HepG2 (cell line): Measurements from ENCODE around the gene FGF2. TPM values are rescaled to one million over a fixed set of nuclear protein-coding genes. Genes with fewer than 3 reads are reported as not detected.

Source experiments
- ATAC-seq: fragments of 200-7000 bp; cut with Tn5 transposase; 3 replicates; pipeline ENCODE4 v1.9.1; 2020; ENCODE audit warnings: mild to moderate bottlenecking, moderate library complexity
- BruUV-seq: library from RNA; stranded (reverse); fragments of 400-500 nt; replicated peaks from 2 replicates; lab custom pipeline; 2021; lab: Mats Ljungman, UMichigan
- CTCF ChIA-PET: fragments of 300-600 bp; formaldehyde crosslinking; extraction: SDS; loops from one replicate; lab custom pipeline; 2021; ENCODE audit warnings: low total read pairs, inconsistent platforms, low intra/inter-chr PET ratio; lab: Yijun Ruan, JAX
- POLR2A ChIA-PET: fragments of 350-600 bp; sonication (Branson Sonifier 250); formaldehyde crosslinking; loops from one replicate; lab custom pipeline; 2020; ENCODE audit warnings: antibody characterized with exemption, inconsistent platforms; lab: Yijun Ruan, JAX
- DNase-seq: peaks from one replicate; pipeline ENCODE4 v3.0.0-alpha.2; 2015; ENCODE audit warnings: low spot score
- FAIRE-seq: peaks from 3 replicates; lab custom pipeline; 2011; peaks lifted over from hg19 to GRCh38; lab: Jason Lieb, UNC
- H2AFZ ChIP-seq: one replicate; pipeline ENCODE4 v1.6.1; 2011; ENCODE audit warnings: low read length, inconsistent platforms
- H3K27ac ChIP-seq: fragments of 300-600 bp; 3 replicates; pipeline ENCODE4 v1.8.0; 2011; ENCODE audit warnings: mixed run types, mild to moderate bottlenecking, mixed read lengths, low read length, inconsistent platforms; ENCODE audit not compliant: insufficient read depth; ENCODE audit errors: extremely low read length
- H3K27me3 ChIP-seq, 2 experiments: fragments of 200-600 bp in 1 of 2; 2 replicates in 1 of 2; 3 replicates in 1 of 2; pipeline versions ENCODE4 v1.6.0 to v1.8.0; 2011; ENCODE audit warnings: low read length in 2 of 2, mild to moderate bottlenecking in 2 of 2, moderate library complexity in 2 of 2, inconsistent platforms in 1 of 2; ENCODE audit not compliant: insufficient read depth in 2 of 2, control insufficient read depth in 1 of 2
- H3K36me3 ChIP-seq, 2 experiments: fragments of 200-600 bp in 1 of 2; replicated peaks in 1 of 2; 2 replicates in 1 of 2; 3 replicates in 1 of 2; pipeline versions ENCODE4 v1.5.1 to v1.8.0; 2011; ENCODE audit warnings: low read length in 2 of 2, inconsistent platforms in 1 of 2; ENCODE audit not compliant: insufficient read depth in 2 of 2, control insufficient read depth in 1 of 2
- H3K4me1 ChIP-seq: 2 replicates; pipeline ENCODE4 v1.5.1; 2012; ENCODE audit warnings: low read length, inconsistent platforms; ENCODE audit not compliant: insufficient read depth
- H3K4me2 ChIP-seq: 2 replicates; pipeline ENCODE4 v1.6.0; 2011; ENCODE audit warnings: low read depth, low read length, inconsistent platforms
- H3K4me3 ChIP-seq, 3 experiments: fragments of 200-600 bp in 1 of 3; sonication (generic), shearing (Covaris generic) in 1 of 3; replicated peaks in 1 of 3; 2 replicates each; pipeline ENCODE4 v1.5.1; 2011 to 2016; ENCODE audit warnings: low read length in 3 of 3, inconsistent platforms in 2 of 3, low read depth in 2 of 3, mild to moderate bottlenecking in 2 of 3, control low read depth in 1 of 3, mixed read lengths in 1 of 3; ENCODE audit not compliant: insufficient read depth in 1 of 3
- H3K79me2 ChIP-seq: one replicate; pipeline ENCODE4 v1.6.1; 2011; ENCODE audit warnings: low read length, inconsistent platforms; ENCODE audit not compliant: insufficient read depth
- H3K9ac ChIP-seq: 2 replicates; pipeline ENCODE4 v1.6.0; 2011; ENCODE audit warnings: mild to moderate bottlenecking, low read depth, low read length, inconsistent platforms; ENCODE audit not compliant: insufficient read depth
- H3K9me3 ChIP-seq: 2 replicates; pipeline ENCODE4 v1.5.1; 2012; ENCODE audit warnings: mild to moderate bottlenecking, low read length
- H4K20me1 ChIP-seq: 2 replicates; pipeline ENCODE4 v1.6.0; 2011; ENCODE audit warnings: inconsistent platforms, mild to moderate bottlenecking, low read length, moderate library complexity; ENCODE audit not compliant: insufficient read depth
- HOXA5 ChIP-seq: sonication (generic); formaldehyde crosslinking; IDR thresholded peaks from 2 replicates; pipeline ENCODE4 v1.4.0; 2020; ENCODE audit warnings: missing genetic modification reagents
- KAT8 ChIP-seq: IDR thresholded peaks from 2 replicates; pipeline ENCODE4 v1.6.1; 2016; ENCODE audit warnings: missing genetic modification reagents, missing compliant biosample characterization
- KDM6A ChIP-seq: IDR thresholded peaks from 2 replicates; pipeline ENCODE4 v1.6.1; 2016; ENCODE audit warnings: low read depth
- MIXL1 ChIP-seq: IDR thresholded peaks from 2 replicates; pipeline ENCODE4 v1.6.1; 2016
- MXD4 ChIP-seq: IDR thresholded peaks from 2 replicates; pipeline ENCODE4 v1.6.1; 2016; ENCODE audit warnings: mild to moderate bottlenecking, missing biosample characterization, missing genetic modification reagents
- MYPOP ChIP-seq: sonication (generic); formaldehyde crosslinking; IDR thresholded peaks from 2 replicates; pipeline ENCODE4 v1.8.1; 2023; ENCODE audit warnings: mild to moderate bottlenecking, moderate library complexity, missing genetic modification reagents
- NR2F6 ChIP-seq, 2 experiments: IDR thresholded peaks; 2 replicates each; pipeline ENCODE4 v1.6.1; 2016; ENCODE audit warnings: antibody characterized with exemption in 1 of 2, mild to moderate bottlenecking in 1 of 2
- NRL ChIP-seq: sonication (generic); formaldehyde crosslinking; IDR thresholded peaks from 2 replicates; pipeline ENCODE4 v1.5.0; 2020; ENCODE audit warnings: missing genetic modification reagents, mild to moderate bottlenecking, moderate library complexity, borderline replicate concordance
- POLR2A ChIP-seq, 2 experiments: IDR thresholded peaks; 2 replicates each; pipeline ENCODE4 v1.6.1; 2011; ENCODE audit warnings: low read depth in 2 of 2, low read length in 2 of 2, mild to moderate bottlenecking in 1 of 2, moderate library complexity in 1 of 2; ENCODE audit not compliant: insufficient read depth in 1 of 2
- RXRB ChIP-seq: IDR thresholded peaks from 2 replicates; pipeline ENCODE4 v1.6.1; 2016; ENCODE audit warnings: borderline replicate concordance, missing genetic modification reagents, missing compliant biosample characterization
- SAP130 ChIP-seq: IDR thresholded peaks from 2 replicates; pipeline ENCODE4 v1.6.1; 2016; ENCODE audit warnings: low read depth
- TBX3 ChIP-seq: fragments of 450-650 bp; IDR thresholded peaks from 2 replicates; pipeline ENCODE4 v1.6.1; 2017; ENCODE audit warnings: antibody characterized with exemption, mild to moderate bottlenecking, inconsistent platforms, borderline replicate concordance
- ZNF160 ChIP-seq: sonication (generic); formaldehyde crosslinking; IDR thresholded peaks from 2 replicates; pipeline ENCODE4 v1.8.0; 2022; ENCODE audit warnings: mild to moderate bottlenecking, inconsistent platforms, missing genetic modification reagents
- ZNF335 ChIP-seq: sonication (generic); formaldehyde crosslinking; IDR thresholded peaks from 2 replicates; pipeline ENCODE4 v1.4.0; 2020; ENCODE audit warnings: missing genetic modification reagents
- ZNF720 ChIP-seq: sonication (generic); formaldehyde crosslinking; IDR thresholded peaks from 2 replicates; pipeline ENCODE4 v1.4.0; 2020; ENCODE audit warnings: missing genetic modification reagents
- ZNF816 ChIP-seq: sonication (generic); formaldehyde crosslinking; IDR thresholded peaks from 2 replicates; pipeline ENCODE4 v1.8.0; 2022; ENCODE audit warnings: missing genetic modification reagents, mild to moderate bottlenecking, borderline replicate concordance
- WGBS: methylation state at CpG from one replicate; pipeline ENCODE4 v1.1.6; 2017; ENCODE audit warnings: low lambda C conversion rate; 5-methylcytosine and 5-hydroxymethylcytosine counted together
- in situ Hi-C: cut with HindIII; loops from 2 replicates; pipeline ENCODE4 v1.10.0; 2017; ENCODE audit warnings: low pct_unique_long_range_greater_than_20kb; ENCODE audit not compliant: extremely low pct_ligation_motif_present
- intact Hi-C: fragments of 100-400 bp; cut with micrococcal nuclease; formaldehyde crosslinking; loops from one replicate; pipeline ENCODE4 v1.10.0; 2022; ENCODE audit not compliant: unreplicated experiment
- polyA plus RNA-seq, 8 experiments: library from polyadenylated mRNA; depleted of rRNA in 3 of 8; stranded (reverse) in 7 of 8; unstranded in 1 of 8; fragments of >200 nt; fragmentation: Illumina TruSeq in 4 of 8; extraction: Trizol in 4 of 8; gene quantifications; 2 replicates each; pipeline versions ENCODE4 v1.2.1 to v1.2.3, GENCODE V29; 2011 to 2016; ENCODE audit warnings: low read depth in 4 of 8, missing spikeins in 1 of 8, mixed read lengths in 1 of 8; ENCODE audit not compliant: insufficient read depth in 1 of 8
- total RNA-seq, 5 experiments: library from RNA; depleted of rRNA; stranded (reverse); fragments of >200 nt; fragmentation: Illumina TruSeq; extraction: Trizol; gene quantifications; 2 replicates each; pipeline ENCODE4 v1.2.3, GENCODE V29; 2016; ENCODE audit warnings: low read depth in 1 of 5
- TF ChIP-seq, protein P1 (sequence below): IDR thresholded peaks from 2 replicates; pipeline ENCODE4 v1.6.1; 2016
- TF ChIP-seq, protein P2 (sequence below): sonication (generic); formaldehyde crosslinking; IDR thresholded peaks from 2 replicates; pipeline ENCODE4 v1.5.0; 2020; ENCODE audit warnings: missing genetic modification reagents

Gene FGF2
- total and polyA plus RNA-seq, 2 of the 13 experiments (the other 11 are each of a cell fraction or from before 2014, with no cell fraction given) = 0.01 to 0.02 TPM

GRCh38 chr4:122823476-122823875 is 3.2 kb upstream of the FGF2 start:
- no peak overlapping the region for H3K27ac ChIP-seq
- peaks cover 4 to 25% of the 10 kb centered on the region in 2 experiments for H3K27me3 ChIP-seq
- no peak overlapping the region for H3K4me2 ChIP-seq
- DNase-seq = no peak
- peaks cover 12% of the 10 kb centered on the region for H3K4me1 ChIP-seq
- FAIRE-seq = no peak
- H3K79me2 ChIP-seq = no peaks in the 10 kb centered on the region
- no peaks in the 10 kb centered on the region; the same call in 1 of the 2 replicates for H4K20me1 ChIP-seq
- no peak for ATAC-seq
- no peaks in the 10 kb centered on the region for H3K36me3 ChIP-seq
- no peaks in the 10 kb centered on the region for H3K9me3 ChIP-seq
- no peak overlapping the region for H3K4me3 ChIP-seq
- BruUV-seq = no TSS peak
- H3K9ac ChIP-seq = no peak overlapping the region
- no peak overlapping the region for H2AFZ ChIP-seq
- intact Hi-C loops (no loop called here), in situ Hi-C loops (no loop called here)
- TF ChIP-seq KDM6A (CRISPR knock-in tag) = no peak
- no peak for TF ChIP-seq ZNF816 (CRISPR knock-in tag)
- no peak for TF ChIP-seq MXD4
- TF ChIP-seq, protein P1, sequence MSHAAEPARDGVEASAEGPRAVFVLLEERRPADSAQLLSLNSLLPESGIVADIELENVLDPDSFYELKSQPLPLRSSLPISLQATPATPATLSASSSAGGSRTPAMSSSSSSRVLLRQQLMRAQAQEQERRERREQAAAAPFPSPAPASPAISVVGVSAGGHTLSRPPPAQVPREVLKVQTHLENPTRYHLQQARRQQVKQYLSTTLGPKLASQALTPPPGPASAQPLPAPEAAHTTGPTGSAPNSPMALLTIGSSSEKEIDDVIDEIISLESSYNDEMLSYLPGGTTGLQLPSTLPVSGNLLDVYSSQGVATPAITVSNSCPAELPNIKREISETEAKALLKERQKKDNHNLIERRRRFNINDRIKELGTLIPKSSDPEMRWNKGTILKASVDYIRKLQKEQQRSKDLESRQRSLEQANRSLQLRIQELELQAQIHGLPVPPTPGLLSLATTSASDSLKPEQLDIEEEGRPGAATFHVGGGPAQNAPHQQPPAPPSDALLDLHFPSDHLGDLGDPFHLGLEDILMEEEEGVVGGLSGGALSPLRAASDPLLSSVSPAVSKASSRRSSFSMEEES (CRISPR knock-in tag) = no peak
- TF ChIP-seq ZNF160 = no peak
- no peak for TF ChIP-seq NR2F6 (IDR thresholded peaks at IDR 0.05)
- no peak for TF ChIP-seq NR2F6 (CRISPR knock-in tag; IDR thresholded peaks at IDR 0.05)
- no peak for TF ChIP-seq ZNF335 (CRISPR knock-in tag)
- no peak for TF ChIP-seq SAP130 (CRISPR knock-in tag)
- TF ChIP-seq, protein P2, sequence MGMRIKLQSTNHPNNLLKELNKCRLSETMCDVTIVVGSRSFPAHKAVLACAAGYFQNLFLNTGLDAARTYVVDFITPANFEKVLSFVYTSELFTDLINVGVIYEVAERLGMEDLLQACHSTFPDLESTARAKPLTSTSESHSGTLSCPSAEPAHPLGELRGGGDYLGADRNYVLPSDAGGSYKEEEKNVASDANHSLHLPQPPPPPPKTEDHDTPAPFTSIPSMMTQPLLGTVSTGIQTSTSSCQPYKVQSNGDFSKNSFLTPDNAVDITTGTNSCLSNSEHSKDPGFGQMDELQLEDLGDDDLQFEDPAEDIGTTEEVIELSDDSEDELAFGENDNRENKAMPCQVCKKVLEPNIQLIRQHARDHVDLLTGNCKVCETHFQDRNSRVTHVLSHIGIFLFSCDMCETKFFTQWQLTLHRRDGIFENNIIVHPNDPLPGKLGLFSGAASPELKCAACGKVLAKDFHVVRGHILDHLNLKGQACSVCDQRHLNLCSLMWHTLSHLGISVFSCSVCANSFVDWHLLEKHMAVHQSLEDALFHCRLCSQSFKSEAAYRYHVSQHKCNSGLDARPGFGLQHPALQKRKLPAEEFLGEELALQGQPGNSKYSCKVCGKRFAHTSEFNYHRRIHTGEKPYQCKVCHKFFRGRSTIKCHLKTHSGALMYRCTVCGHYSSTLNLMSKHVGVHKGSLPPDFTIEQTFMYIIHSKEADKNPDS (CRISPR knock-in tag) = no peak
- TF ChIP-seq MYPOP (CRISPR knock-in tag) = no peak
- TF ChIP-seq NRL = no peak
- no peak for TF ChIP-seq KAT8 (CRISPR knock-in tag)
- no peak for TF ChIP-seq MIXL1
- TF ChIP-seq TBX3 = no peak
- TF ChIP-seq HOXA5 (CRISPR knock-in tag) = no peak
- TF ChIP-seq POLR2A (IDR thresholded peaks at IDR 0.05; ENCODE audit: insufficient read depth in 1 of 2, low read depth in 2 of 2, low read length in 2 of 2) = no peak
- no peak for TF ChIP-seq RXRB (CRISPR knock-in tag)
- no peak for TF ChIP-seq ZNF720 (CRISPR knock-in tag)
- ChIA-PET POLR2A (no interaction called here), CTCF (no interaction called here)
- 68% methylated on average over 2 of the region's 2 CpGs for WGBS
